HTERT RPE-1 (cell line): ENCODE data around the gene MIEN1.
"Not testable (repeated sequence)": the region's sequence is repeated elsewhere in the genome, so short reads cannot be mapped to it uniquely, and the experiment has no call there.

Experiments
- in situ Hi-C: fragments of 300-500 bp; cut with MboI; formaldehyde crosslinking; loops from 4 replicates; pipeline ENCODE4 v1.14.3; 2020; ENCODE audit warnings: low sequenced_read_pairs

The MIEN1 gene

GRCh38 chr17:39756380-39757079, 26.2 kb upstream of the MIEN1 start:
- in situ Hi-C loops: no loop called here

GRCh38 chr17:39755554-39756379, 25.4 kb upstream of the MIEN1 start:
- in situ Hi-C loops: no loop called here

GRCh38 chr17:39754958-39755553, 24.7 kb upstream of the MIEN1 start:
- in situ Hi-C loops: no loop called here

GRCh38 chr17:39754161-39754957, 24.0 kb upstream of the MIEN1 start:
- in situ Hi-C loops: no loop called here

- in situ Hi-C loops: no loop called here
Observed at GRCh38 chr17:39753514-39754160, 23.3 kb upstream of the MIEN1 start.

GRCh38 chr17:39752241-39752881, 22.0 kb upstream of the MIEN1 start:
- in situ Hi-C loops: no loop called here

GRCh38 chr17:39751637-39752036, 21.3 kb upstream of the MIEN1 start:
- in situ Hi-C loops: no loop called here

GRCh38 chr17:39751016-39751543, 20.7 kb upstream of the MIEN1 start:
- in situ Hi-C loops: no loop called here

GRCh38 chr17:39750131-39751015, 20.0 kb upstream of the MIEN1 start:
- in situ Hi-C loops: no loop called here

GRCh38 chr17:39748444-39749034, 18.2 kb upstream of the MIEN1 start:
- in situ Hi-C loops: not testable (repeated sequence)

GRCh38 chr17:39747745-39748144, 17.4 kb upstream of the MIEN1 start:
- in situ Hi-C loops: no loop called here

- in situ Hi-C loops: no loop called here
Observed at GRCh38 chr17:39746145-39746461, 15.8 kb upstream of the MIEN1 start.

- in situ Hi-C loops: no loop called here
Observed at GRCh38 chr17:39745335-39746144, 15.2 kb upstream of the MIEN1 start.

- in situ Hi-C loops: no loop called here
Observed at GRCh38 chr17:39744836-39745215, 14.5 kb upstream of the MIEN1 start.

- in situ Hi-C loops: no loop called here
Observed at GRCh38 chr17:39744075-39744835, 13.9 kb upstream of the MIEN1 start.

- in situ Hi-C loops: no loop called here
Observed at GRCh38 chr17:39742856-39743436, 12.6 kb upstream of the MIEN1 start.
